Skeletal muscle satellite cell (primary cell): Measurements from ENCODE around the gene PCDHGA12.
"Not testable (repeated sequence)": the region's sequence is repeated elsewhere in the genome, so short reads cannot be mapped to it uniquely, and the experiment has no call there.

Experiments used
- H3K27me3 ChIP-seq: 2 replicates; pipeline ENCODE4 v1.7.0; 2013; ENCODE audit warnings: low read length; ENCODE audit not compliant: control insufficient read depth, insufficient read depth
- H3K36me3 ChIP-seq: 2 replicates; pipeline ENCODE4 v1.7.0; 2013; ENCODE audit warnings: mild to moderate bottlenecking, control low read depth, low read length; ENCODE audit not compliant: insufficient read depth
- H3K4me1 ChIP-seq: 2 replicates; pipeline ENCODE4 v1.7.0; 2013; ENCODE audit warnings: low read length; ENCODE audit not compliant: control insufficient read depth, insufficient read depth
- H3K4me2 ChIP-seq: 2 replicates; pipeline ENCODE4 v1.7.0; 2013; ENCODE audit warnings: mild to moderate bottlenecking, low read length
- H3K4me3 ChIP-seq: 2 replicates; pipeline ENCODE4 v1.7.0; 2013; ENCODE audit warnings: low read length
- H3K9ac ChIP-seq: 2 replicates; pipeline ENCODE4 v1.7.0; 2013; ENCODE audit warnings: mild to moderate bottlenecking, low read depth, low read length, moderate library complexity
- H3K9me3 ChIP-seq: replicated peaks from 2 replicates; pipeline ENCODE4 v1.7.0; 2013; ENCODE audit warnings: mild to moderate bottlenecking, control low read depth, low read length

Gene PCDHGA12

DNA sequence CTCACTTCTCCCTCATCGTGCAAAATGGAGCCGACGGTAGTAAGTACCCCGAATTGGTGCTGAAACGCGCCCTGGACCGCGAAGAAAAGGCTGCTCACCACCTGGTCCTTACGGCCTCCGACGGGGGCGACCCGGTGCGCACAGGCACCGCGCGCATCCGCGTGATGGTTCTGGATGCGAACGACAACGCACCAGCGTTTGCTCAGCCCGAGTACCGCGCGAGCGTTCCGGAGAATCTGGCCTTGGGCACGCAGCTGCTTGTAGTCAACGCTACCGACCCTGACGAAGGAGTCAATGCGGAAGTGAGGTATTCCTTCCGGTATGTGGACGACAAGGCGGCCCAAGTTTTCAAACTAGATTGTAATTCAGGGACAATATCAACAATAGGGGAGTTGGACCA lies 979 bp downstream of the PCDHGA12 start:
- Histone ChIP-seq H3K27me3 (no peaks in the 10 kb centered on the region), H3K4me1 (no peaks in the 10 kb centered on the region), H3K36me3 (peaks cover 3% of the 10 kb centered on the region), H3K4me3 (peak overlapping the region; percentile 52), H3K4me2 (peak overlapping the region; percentile 74), H3K9ac (no peak overlapping the region), H3K9me3 (peaks cover 34% of the 10 kb centered on the region)

DNA sequence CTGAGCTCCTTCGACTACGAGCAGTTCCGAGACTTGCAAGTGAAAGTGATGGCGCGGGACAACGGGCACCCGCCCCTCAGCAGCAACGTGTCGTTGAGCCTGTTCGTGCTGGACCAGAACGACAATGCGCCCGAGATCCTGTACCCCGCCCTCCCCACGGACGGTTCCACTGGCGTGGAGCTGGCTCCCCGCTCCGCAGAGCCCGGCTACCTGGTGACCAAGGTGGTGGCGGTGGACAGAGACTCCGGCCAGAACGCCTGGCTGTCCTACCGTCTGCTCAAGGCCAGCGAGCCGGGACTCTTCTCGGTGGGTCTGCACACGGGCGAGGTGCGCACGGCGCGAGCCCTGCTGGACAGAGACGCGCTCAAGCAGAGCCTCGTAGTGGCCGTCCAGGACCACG lies 2.0 kb downstream of the PCDHGA12 start:
- not testable (repeated sequence) for H3K4me3 ChIP-seq, H3K36me3 ChIP-seq, H3K27me3 ChIP-seq, H3K9ac ChIP-seq, H3K4me1 ChIP-seq, H3K4me2 ChIP-seq
- peaks cover 26% of the 10 kb centered on the region for H3K9me3 ChIP-seq

DNA sequence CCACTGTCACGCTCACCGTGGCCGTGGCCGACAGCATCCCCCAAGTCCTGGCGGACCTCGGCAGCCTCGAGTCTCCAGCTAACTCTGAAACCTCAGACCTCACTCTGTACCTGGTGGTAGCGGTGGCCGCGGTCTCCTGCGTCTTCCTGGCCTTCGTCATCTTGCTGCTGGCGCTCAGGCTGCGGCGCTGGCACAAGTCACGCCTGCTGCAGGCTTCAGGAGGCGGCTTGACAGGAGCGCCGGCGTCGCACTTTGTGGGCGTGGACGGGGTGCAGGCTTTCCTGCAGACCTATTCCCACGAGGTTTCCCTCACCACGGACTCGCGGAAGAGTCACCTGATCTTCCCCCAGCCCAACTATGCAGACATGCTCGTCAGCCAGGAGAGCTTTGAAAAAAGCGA lies 2.4 kb downstream of the PCDHGA12 start:
- H3K4me1 ChIP-seq, H3K27me3 ChIP-seq, H3K4me2 ChIP-seq, H3K36me3 ChIP-seq, H3K9ac ChIP-seq, H3K4me3 ChIP-seq: not testable (repeated sequence)
- peaks cover 22% of the 10 kb centered on the region for H3K9me3 ChIP-seq

DNA sequence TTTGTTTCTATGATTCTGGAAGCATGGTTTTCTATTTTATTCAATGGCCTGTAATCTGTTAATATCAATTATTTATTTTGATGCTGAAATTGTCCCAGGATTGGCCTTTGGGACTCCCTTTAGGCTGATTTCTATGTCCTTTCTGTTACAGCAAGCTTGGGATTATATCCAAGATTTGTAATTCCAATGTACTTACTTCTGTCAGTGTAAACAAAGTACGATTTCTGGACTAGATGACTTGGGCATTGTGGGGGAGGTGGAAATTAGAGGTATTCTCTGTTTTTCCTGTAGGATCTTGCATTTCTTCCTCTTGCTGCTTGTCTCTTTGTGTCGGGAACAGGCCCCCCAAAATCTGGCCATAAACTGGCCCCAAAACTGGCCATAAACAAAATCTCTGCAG lies 3.7 kb downstream of the PCDHGA12 start:
- Histone ChIP-seq H3K4me2 (no peak overlapping the region), H3K4me1 (no peaks in the 10 kb centered on the region), H3K27me3 (no peaks in the 10 kb centered on the region), H3K9me3 (peaks cover 15% of the 10 kb centered on the region), H3K9ac (no peak overlapping the region), H3K36me3 (peaks cover 3% of the 10 kb centered on the region), H3K4me3 (no peak overlapping the region)

DNA sequence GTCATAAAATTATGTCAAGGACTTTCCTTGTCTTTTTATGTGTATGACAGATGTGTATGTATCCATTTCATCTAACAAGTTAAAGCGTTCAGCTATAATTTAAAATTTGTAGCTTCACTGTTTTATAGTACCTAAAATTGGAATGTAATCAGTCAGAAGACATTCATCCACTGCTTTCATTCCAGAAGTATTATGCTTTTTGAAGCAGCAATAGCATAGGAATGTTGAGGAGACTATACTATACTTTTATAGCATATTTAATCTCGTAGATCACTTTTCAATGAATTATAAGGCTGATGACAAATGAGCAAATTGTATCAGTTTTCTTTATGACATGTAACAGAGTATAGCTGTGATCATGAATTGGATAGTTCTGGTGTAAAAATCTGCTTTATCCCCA lies 6.9 kb downstream of the PCDHGA12 start:
- Histone ChIP-seq H3K9me3 (peaks cover 5% of the 10 kb centered on the region), H3K36me3 (no peaks in the 10 kb centered on the region), H3K4me1 (no peaks in the 10 kb centered on the region), H3K27me3 (no peaks in the 10 kb centered on the region), H3K4me2 (no peak overlapping the region), H3K4me3 (no peak overlapping the region), H3K9ac (no peak overlapping the region)

DNA sequence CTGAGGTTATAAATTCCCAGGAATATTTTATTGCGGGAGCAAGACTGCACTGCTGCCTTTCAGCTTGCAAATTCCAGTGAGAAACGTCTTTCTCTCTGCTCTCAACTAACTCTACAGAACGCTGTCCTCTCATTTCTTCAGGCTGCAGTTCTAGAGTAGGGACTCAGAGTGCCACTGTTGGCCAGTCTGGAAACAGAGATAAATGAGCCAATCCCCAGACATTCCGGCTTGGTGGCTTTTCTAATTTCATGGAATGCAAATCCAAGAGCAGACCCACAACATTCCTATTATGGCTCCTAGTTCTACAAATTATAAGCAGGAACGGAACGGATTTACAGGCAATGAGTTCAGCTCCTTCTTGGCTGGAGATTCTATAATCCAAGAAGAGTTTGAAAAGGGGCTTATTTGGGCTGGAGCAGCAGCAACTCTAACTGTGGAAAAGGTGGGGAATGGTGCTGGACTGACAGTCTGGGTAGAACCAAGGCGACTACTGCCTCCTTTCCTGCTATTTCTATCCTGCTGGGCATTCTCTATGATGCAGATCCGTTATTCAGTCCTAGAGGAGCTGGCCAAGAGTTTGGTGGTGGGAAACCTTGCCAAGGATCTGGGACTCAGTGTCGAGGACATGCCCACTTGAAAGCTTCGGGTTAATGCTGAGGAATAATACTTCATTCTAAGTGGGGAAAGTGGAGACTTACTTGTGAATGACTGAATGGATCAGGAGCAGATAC lies 9.3 kb downstream of the PCDHGA12 start:
- Histone ChIP-seq H3K9me3 (peaks cover 5% of the 10 kb centered on the region), H3K27me3 (no peaks in the 10 kb centered on the region), H3K4me1 (no peaks in the 10 kb centered on the region)

DNA sequence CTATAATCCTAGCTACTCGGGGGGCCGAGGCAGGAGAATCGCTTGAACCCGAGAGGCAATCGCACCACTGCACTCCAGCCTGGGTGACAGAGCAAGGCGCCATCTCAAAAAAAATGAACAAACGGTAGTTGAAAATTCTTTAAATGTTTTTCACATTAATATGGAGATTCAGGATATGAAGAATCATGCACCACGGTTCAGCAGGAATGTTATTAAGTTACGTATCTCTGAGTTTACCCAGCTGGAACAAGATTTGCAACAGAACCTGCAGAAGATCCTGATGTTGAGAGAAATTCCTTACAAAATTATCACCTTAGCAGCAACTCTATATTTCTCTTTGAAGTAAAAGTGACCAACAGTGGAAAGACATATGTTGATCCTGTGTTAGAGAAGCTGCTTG lies 10.0 kb downstream of the PCDHGA12 start:
- Histone ChIP-seq H3K27me3 (no peaks in the 10 kb centered on the region), H3K36me3 (no peaks in the 10 kb centered on the region), H3K9ac (no peak overlapping the region), H3K4me3 (no peak overlapping the region), H3K4me1 (no peaks in the 10 kb centered on the region), H3K4me2 (no peak overlapping the region), H3K9me3 (peaks cover 5% of the 10 kb centered on the region)

More for the DNA sequence above, 9.3 kb downstream of the PCDHGA12 start:
- Histone ChIP-seq H3K36me3 (no peaks in the 10 kb centered on the region), H3K9ac (no peak overlapping the region), H3K4me2 (no peak overlapping the region), H3K4me3 (no peak overlapping the region)

DNA sequence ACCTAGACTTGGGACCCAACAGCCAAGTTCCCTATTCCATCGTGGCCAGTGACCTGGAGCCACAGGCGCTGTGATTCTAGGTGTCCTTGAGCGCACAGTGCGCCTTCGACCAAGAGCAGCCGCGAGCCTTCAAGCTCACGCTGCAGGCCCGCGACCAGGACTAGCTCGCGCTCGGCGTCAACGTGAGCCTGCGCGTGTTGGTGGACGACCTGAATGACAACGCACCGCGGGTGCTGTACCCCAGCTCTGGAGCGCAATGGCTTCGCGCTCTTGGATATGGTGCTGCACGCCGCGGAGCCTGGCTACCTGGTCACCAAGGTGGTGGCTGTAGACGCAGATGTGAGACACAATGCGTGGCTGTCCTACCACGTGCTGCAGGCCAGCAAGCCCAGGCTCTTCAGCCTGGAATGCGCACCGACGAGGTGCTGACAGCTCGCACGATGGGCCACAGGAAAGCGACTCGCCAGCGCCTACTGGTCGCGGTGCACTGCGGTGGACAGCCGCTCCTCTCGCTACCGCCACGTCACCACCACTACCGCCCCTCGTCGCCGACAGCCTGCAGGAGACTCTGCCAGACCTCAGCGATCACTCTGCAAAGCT lies 11.4 kb downstream of the PCDHGA12 start:
- Histone ChIP-seq H3K9me3 (peaks cover 5% of the 10 kb centered on the region), H3K9ac (no peak overlapping the region), H3K36me3 (no peaks in the 10 kb centered on the region), H3K4me2 (no peak overlapping the region), H3K4me1 (no peaks in the 10 kb centered on the region), H3K27me3 (no peaks in the 10 kb centered on the region), H3K4me3 (no peak overlapping the region)

DNA sequence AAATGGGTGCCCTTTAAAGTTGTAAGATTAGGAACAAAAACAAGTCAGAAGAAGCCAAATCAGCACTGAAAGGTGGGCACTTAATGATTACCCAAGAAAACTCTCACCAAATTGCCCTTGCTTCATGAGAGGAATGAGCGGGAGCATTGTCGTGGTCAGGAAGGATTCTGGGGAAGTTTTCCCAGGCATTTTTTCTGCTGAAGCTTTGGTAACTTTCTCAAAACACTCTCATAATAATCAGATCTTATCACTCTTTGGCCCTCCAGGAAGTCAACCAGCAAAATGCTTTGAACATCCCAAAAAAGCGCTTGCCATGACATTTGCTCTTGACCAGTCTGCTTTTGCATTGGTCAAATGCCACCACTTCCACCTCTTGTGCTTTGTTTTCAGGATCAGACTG lies 35.0 kb downstream of the PCDHGA12 start:
- Histone ChIP-seq H3K4me3 (no peak overlapping the region), H3K4me1 (no peaks in the 10 kb centered on the region), H3K36me3 (no peaks in the 10 kb centered on the region), H3K4me2 (no peak overlapping the region), H3K9ac (no peak overlapping the region), H3K27me3 (no peaks in the 10 kb centered on the region), H3K9me3 (no peaks in the 10 kb centered on the region)

DNA sequence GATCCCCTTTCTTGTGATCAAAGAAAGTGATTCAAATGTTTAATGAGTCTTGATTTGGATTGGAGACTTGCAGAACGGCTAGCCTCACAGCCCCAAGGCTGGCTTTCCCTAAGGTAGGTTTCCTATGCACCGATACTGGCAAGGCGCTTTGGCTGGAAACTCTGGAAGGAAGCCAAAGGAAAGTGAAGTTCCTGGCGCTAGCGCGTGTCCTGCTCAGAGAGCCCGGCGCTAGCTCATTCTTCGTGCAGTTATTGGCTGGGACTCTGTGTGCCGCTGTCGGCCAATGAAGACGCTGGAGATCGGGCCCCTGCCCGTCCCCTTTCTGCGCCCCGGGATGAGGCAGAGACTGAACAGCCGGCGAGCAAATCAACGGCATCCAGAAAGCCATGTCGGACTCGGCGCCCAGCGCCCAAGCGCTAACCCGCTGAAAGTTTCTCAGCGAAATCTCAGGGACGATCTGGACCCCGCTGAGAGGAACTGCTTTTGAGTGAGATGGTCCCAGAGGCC lies 45.4 kb downstream of the PCDHGA12 start, which contains the start of gene PCDHGC3:
Gene PCDHGC3 (plus strand): TSS at position 342 of the 507 bp plus-strand sequence. CDS start 151 bp downstream, at position 493.
- H3K36me3 ChIP-seq: peaks cover 7% of the 10 kb centered on the region
- no peaks in the 10 kb centered on the region for H3K9me3 ChIP-seq
- H3K4me3 ChIP-seq: peak within 1 kb of the TSS; percentile 79
- H3K9ac ChIP-seq: peak within 1 kb of the TSS; percentile 83
- H3K4me1 ChIP-seq: peaks cover 36% of the 10 kb centered on the region
- no peaks in the 10 kb centered on the region for H3K27me3 ChIP-seq
- H3K4me2 ChIP-seq: peak within 1 kb of the TSS; percentile 93

DNA sequence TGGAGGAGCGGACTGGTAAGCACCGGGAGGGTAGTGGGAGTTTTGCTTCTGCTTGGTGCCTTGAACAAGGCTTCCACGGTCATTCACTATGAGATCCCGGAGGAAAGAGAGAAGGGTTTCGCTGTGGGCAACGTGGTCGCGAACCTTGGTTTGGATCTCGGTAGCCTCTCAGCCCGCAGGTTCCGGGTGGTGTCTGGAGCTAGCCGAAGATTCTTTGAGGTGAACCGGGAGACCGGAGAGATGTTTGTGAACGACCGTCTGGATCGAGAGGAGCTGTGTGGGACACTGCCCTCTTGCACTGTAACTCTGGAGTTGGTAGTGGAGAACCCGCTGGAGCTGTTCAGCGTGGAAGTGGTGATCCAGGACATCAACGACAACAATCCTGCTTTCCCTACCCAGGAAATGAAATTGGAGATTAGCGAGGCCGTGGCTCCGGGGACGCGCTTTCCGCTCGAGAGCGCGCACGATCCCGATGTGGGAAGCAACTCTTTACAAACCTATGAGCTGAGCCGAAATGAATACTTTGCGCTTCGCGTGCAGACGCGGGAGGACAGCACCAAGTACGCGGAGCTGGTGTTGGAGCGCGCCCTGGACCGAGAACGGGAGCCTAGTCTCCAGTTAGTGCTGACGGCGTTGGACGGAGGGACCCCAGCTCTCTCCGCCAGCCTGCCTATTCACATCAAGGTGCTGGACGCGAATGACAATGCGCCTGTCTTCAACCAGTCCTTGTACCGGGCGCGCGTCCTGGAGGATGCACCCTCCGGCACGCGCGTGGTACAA lies 46.0 kb downstream of the PCDHGA12 start:
- Histone ChIP-seq H3K9ac (peak overlapping the region; percentile 83), H3K4me1 (peaks cover 36% of the 10 kb centered on the region), H3K9me3 (no peaks in the 10 kb centered on the region), H3K4me2 (peak overlapping the region; percentile 93), H3K27me3 (no peaks in the 10 kb centered on the region), H3K36me3 (peaks cover 7% of the 10 kb centered on the region), H3K4me3 (peak overlapping the region; percentile 79)
